ENCODE data around the gene CDKL1. TPM values are rescaled to one million over a fixed set of nuclear protein-coding genes. Genes with fewer than 3 reads are reported as not detected.

The CDKL1 gene
- total RNA-seq, 2 experiments from 2014 or later = 8.1 to 12.0 TPM

- ATAC-seq = no peak
- CTCF ChIA-PET = no interaction called here
- POLR2A ChIA-PET = no interaction called here
Measured at GRCh38 chr14:50303744-50304471, 92.8 kb downstream of the CDKL1 start.

GRCh38 chr14:50301914-50302313 is 94.8 kb downstream of the CDKL1 start:
- Mint-ChIP-seq H3K4me3 (no peak overlapping the region), H3K27me3 (ENCODE audit: low read depth) (no peaks in the 10 kb centered on the region), H3K9me3 (ENCODE audit: insufficient read depth) (no peaks in the 10 kb centered on the region), H3K36me3 (ENCODE audit: low read depth) (peaks cover 29% of the 10 kb centered on the region), H3K4me1 (ENCODE audit: low read depth) (no peaks in the 10 kb centered on the region), H3K27ac (no peak overlapping the region)
- CTCF ChIA-PET = interaction anchor here (1.0 kb wide), 1 partner anchor 19 kb away, joined by 4 read pairs; no protein-coding TSS in a partner anchor
- no peak for ATAC-seq
- POLR2A ChIA-PET = no interaction called here
- no peak for DNase-seq

More at GRCh38 chr14:50303744-50304471, 92.8 kb downstream of the CDKL1 start:
- H3K4me1 Mint-ChIP-seq (ENCODE audit: low read depth) = peaks cover 7% of the 10 kb centered on the region
- no peaks in the 10 kb centered on the region for H3K9me3 Mint-ChIP-seq (ENCODE audit: insufficient read depth)
- no peak overlapping the region for H3K27ac Mint-ChIP-seq
- DNase-seq = no peak
- H3K27me3 Mint-ChIP-seq (ENCODE audit: low read depth) = no peaks in the 10 kb centered on the region
- H3K36me3 Mint-ChIP-seq (ENCODE audit: low read depth) = peaks cover 25% of the 10 kb centered on the region
- H3K4me3 Mint-ChIP-seq = no peak overlapping the region

- no peak for ATAC-seq
Measured at GRCh38 chr14:50299585-50299984, 97.1 kb downstream of the CDKL1 start.

GRCh38 chr14:50290306-50290705 is 106.4 kb downstream of the CDKL1 start:
- ChIA-PET POLR2A (interaction anchor here (0.6 kb wide), 1 partner anchor 40 kb away, joined by 3 read pairs; no protein-coding TSS in a partner anchor), CTCF (no interaction called here)
- no peak for DNase-seq
- H3K27ac Mint-ChIP-seq = no peak overlapping the region
- no peaks in the 10 kb centered on the region for H3K4me1 Mint-ChIP-seq (ENCODE audit: low read depth)
- no peak for ATAC-seq
- no peak overlapping the region for H3K4me3 Mint-ChIP-seq
- no peaks in the 10 kb centered on the region for H3K27me3 Mint-ChIP-seq (ENCODE audit: low read depth)
- peaks cover 27% of the 10 kb centered on the region for H3K36me3 Mint-ChIP-seq (ENCODE audit: low read depth)
- H3K9me3 Mint-ChIP-seq (ENCODE audit: insufficient read depth) = no peaks in the 10 kb centered on the region

More at GRCh38 chr14:50299585-50299984, 97.1 kb downstream of the CDKL1 start:
- CTCF ChIA-PET = no interaction called here
- no peaks in the 10 kb centered on the region for H3K9me3 Mint-ChIP-seq (ENCODE audit: insufficient read depth)
- no peaks in the 10 kb centered on the region for H3K4me1 Mint-ChIP-seq (ENCODE audit: low read depth)
- no peaks in the 10 kb centered on the region for H3K27me3 Mint-ChIP-seq (ENCODE audit: low read depth)
- DNase-seq = no peak
- no peak overlapping the region for H3K27ac Mint-ChIP-seq
- no peak overlapping the region for H3K4me3 Mint-ChIP-seq
- POLR2A ChIA-PET = no interaction called here
- H3K36me3 Mint-ChIP-seq (ENCODE audit: low read depth) = peaks cover 27% of the 10 kb centered on the region

- ATAC-seq (no peak), DNase-seq (no peak)
- POLR2A ChIA-PET = no interaction called here
- no peaks in the 10 kb centered on the region for H3K27me3 Mint-ChIP-seq (ENCODE audit: low read depth)
- H3K4me1 Mint-ChIP-seq (ENCODE audit: low read depth) = no peaks in the 10 kb centered on the region
- H3K36me3 Mint-ChIP-seq (ENCODE audit: low read depth) = peaks cover 20% of the 10 kb centered on the region
- H3K9me3 Mint-ChIP-seq (ENCODE audit: insufficient read depth) = no peaks in the 10 kb centered on the region
- no peak overlapping the region for H3K27ac Mint-ChIP-seq
- CTCF ChIA-PET = no interaction called here
- H3K4me3 Mint-ChIP-seq = no peak overlapping the region
Measured at GRCh38 chr14:50288146-50288545, 108.5 kb downstream of the CDKL1 start.

- DNase-seq (no peak), ATAC-seq (no peak)
- Mint-ChIP-seq H3K27me3 (ENCODE audit: low read depth) (no peaks in the 10 kb centered on the region), H3K27ac (no peak overlapping the region), H3K4me3 (no peak overlapping the region), H3K36me3 (ENCODE audit: low read depth) (peaks cover 16% of the 10 kb centered on the region), H3K4me1 (ENCODE audit: low read depth) (no peaks in the 10 kb centered on the region), H3K9me3 (ENCODE audit: insufficient read depth) (no peaks in the 10 kb centered on the region)
- POLR2A ChIA-PET = no interaction called here
- CTCF ChIA-PET = interaction anchor here (1.3 kb wide), 1 partner anchor 8 kb away, joined by 3 read pairs; no protein-coding TSS in a partner anchor
Measured at GRCh38 chr14:50285861-50286260, 110.8 kb downstream of the CDKL1 start.

Small RNA genes lying within 50 kb of the gene (microRNA-seq; reads per million reads assigned to microRNA genes)
- 4.6 reads per million for gene MIR4504

Other genes with a start within 250 kb of the CDKL1 start
- 10 to 100 TPM; 18.9 to 20.1 TPM for gene SOS2, start 165.3 kb downstream of the CDKL1 start, total RNA-seq
- gene L2HGDH, start 84.7 kb downstream of the CDKL1 start, total RNA-seq = 10 to 100 TPM; 12.7 to 13.6 TPM
- gene DMAC2L, start 84.6 kb downstream of the CDKL1 start, total RNA-seq = 10 to 100 TPM; 14.9 to 18.6 TPM
- 10 to 100 TPM; 28.3 to 28.6 TPM for gene MAP4K5, start 135.7 kb upstream of the CDKL1 start, total RNA-seq
- 1 to 10 TPM; 1.4 to 1.5 TPM for gene ATL1, start 163.3 kb upstream of the CDKL1 start, total RNA-seq

Data from activated CD8-positive, alpha-beta T cell treated with anti-CD3 and anti-CD28 coated beads, Interleukin-2, amount 10 ng/mL, durations not matched to agents 7 days and 5 days (primary cell).